ENCODE data around the gene FNDC11.
"Not testable (repeated sequence)": the region's sequence is repeated elsewhere in the genome, so short reads cannot be mapped to it uniquely, and the experiment has no call there.

The FNDC11 gene

GRCh38 chr20:63568986-63569949, 15.3 kb downstream of the FNDC11 start:
- DNase-seq, result no peak

- no peak for DNase-seq
These were observed 16.5 kb downstream of the FNDC11 start for GRCh38 chr20:63570281-63571086.

- DNase-seq, result not testable (repeated sequence)
These were observed 17.1 kb downstream of the FNDC11 start for GRCh38 chr20:63571087-63571478.

GRCh38 chr20:63572071-63572787, 18.3 kb downstream of the FNDC11 start:
- DNase-seq, result no peak

GRCh38 chr20:63572788-63573646, 19.1 kb downstream of the FNDC11 start:
- no peak for DNase-seq

- no peak for DNase-seq
These were observed 19.7 kb downstream of the FNDC11 start for GRCh38 chr20:63573647-63574131.

- peak; percentile 84 for DNase-seq
These were observed 20.3 kb downstream of the FNDC11 start, which contains the start of gene HELZ2 for GRCh38 chr20:63574156-63574828. HELZ2 (minus strand) TSS chr20:63574239; CDS start chr20:63572385, 1,854 bp downstream.

- DNase-seq, result no peak
These were observed 21.1 kb downstream of the FNDC11 start for GRCh38 chr20:63574829-63575743.

- DNase-seq, result no peak
These were observed 22.4 kb downstream of the FNDC11 start for GRCh38 chr20:63576311-63576710.

- no peak for DNase-seq
These were observed 23.4 kb downstream of the FNDC11 start for GRCh38 chr20:63577317-63577894.

- no peak for DNase-seq
These were observed 24.5 kb downstream of the FNDC11 start for GRCh38 chr20:63578224-63579016.

GRCh38 chr20:63579017-63579694, 25.2 kb downstream of the FNDC11 start:
- DNase-seq, result peak; percentile 62

- peak; percentile 48 for DNase-seq
These were observed 27.0 kb downstream of the FNDC11 start for GRCh38 chr20:63580796-63581461.

- no peak for DNase-seq
These were observed 28.6 kb downstream of the FNDC11 start for GRCh38 chr20:63582382-63583063.

- DNase-seq, result no peak
These were observed 31.9 kb downstream of the FNDC11 start for GRCh38 chr20:63585616-63586565.

- DNase-seq, result no peak
These were observed 32.8 kb downstream of the FNDC11 start for GRCh38 chr20:63586797-63587196.

Measured in inflammatory macrophage treated with lipopolysaccharide for 4 hours (primary cell).